GM21576 (cell line): ENCODE results near the gene MBD5.

Source experiments
- ATAC-seq: cut with Tn5 transposase; IDR thresholded peaks from one replicate; pipeline ENCODE4 v1.9.1; 2021; ENCODE audit warnings: mild to moderate bottlenecking, moderate library complexity; ENCODE audit not compliant: unreplicated experiment

Gene MBD5

DNA sequence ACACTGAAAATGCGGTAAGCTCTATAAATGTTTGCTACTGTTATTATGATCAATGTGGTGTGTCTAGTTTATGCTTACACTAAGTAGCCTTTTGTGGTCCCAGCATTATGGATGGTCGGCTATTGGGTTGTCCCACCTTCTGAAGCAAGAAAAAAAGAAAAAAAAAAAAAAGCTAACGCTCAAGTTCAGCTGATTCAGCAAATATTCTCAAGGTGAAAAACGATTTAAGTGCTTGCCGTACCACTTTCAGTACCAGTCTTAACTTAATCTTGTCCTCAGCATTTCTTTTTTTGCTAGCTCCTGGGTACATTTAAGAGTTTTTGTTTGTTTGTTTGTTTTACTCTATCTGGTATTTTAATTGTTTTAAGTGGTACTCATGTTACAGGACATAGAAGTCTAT is 87.5 kb downstream of the MBD5 start:
- ATAC-seq: no peak

DNA sequence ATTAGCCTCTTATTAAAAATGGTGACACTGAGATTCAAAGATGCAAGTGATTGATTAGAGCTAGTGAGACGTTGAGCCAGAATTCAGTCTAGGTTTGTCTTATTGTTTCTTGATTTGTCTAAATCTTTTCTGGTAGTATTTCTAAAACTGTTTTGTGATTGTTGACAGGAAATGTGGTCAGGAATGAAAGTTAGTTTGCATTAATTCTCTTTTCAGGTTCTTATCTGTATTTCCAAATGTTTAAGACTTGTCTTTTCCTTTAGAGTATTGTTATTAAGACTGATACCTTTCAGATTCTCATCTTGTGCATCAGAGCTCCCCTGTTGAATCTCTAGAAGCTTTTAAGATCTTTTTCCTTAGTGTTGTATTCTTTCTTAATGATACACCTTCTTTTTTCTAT is 89.3 kb downstream of the MBD5 start:
- ATAC-seq: peak; percentile 82

DNA sequence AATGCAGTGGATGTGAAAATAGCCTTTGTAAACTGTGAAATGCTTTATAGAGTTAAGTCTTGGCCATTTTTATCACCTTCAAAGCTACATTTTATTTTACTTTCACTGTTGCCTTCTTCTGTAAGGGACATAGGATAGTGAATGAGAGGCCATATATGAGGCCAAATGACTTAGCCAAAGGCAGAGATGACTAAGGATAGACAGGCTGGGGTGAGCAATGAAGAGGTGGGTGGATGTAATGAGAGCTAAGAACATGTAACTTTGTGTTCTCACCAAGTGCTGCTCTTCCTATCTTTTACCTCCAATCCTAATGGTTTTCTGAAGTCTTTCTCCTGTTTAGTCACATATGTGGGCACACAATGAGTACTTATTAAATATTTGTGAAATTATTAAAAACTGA is 101.9 kb downstream of the MBD5 start:
- no peak for ATAC-seq

DNA sequence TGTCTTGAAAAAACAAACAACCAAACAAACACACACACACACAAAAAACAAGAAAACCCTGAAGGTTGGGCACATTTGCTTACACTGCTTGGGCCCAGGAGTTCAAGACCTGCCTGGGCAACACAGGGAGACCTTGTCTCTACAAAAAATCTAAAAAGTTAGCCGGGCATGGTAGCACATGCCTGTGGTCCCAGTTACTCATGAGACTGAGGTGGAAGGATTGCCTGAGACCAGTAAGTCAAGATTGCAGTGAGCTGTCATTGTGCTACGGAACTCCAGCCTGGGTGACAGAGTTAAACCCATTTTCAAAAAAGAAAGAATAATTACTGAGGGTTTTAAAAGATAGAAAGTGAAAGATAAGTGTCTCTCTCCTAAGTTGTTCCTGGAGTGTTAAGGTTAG is 103.4 kb downstream of the MBD5 start:
- no peak for ATAC-seq

DNA sequence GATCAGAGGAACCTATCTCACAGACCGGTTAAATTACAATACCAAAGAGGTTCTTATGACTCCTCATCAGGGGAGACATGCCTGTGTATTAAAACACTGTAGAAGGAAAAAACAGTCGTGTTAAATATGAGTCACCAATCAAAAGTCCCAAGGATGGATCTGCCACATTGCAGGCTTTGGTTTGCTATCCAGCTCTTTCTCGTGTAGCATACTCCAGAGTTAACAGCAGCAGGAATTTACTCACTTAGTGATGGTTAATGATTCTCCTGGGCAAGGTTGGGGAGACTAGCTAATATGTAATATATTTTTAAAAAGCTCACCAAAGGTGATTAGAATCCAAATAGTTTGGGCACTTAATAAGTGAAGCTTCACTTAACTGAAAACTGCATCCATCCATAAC is 109.7 kb downstream of the MBD5 start:
- no peak for ATAC-seq

DNA sequence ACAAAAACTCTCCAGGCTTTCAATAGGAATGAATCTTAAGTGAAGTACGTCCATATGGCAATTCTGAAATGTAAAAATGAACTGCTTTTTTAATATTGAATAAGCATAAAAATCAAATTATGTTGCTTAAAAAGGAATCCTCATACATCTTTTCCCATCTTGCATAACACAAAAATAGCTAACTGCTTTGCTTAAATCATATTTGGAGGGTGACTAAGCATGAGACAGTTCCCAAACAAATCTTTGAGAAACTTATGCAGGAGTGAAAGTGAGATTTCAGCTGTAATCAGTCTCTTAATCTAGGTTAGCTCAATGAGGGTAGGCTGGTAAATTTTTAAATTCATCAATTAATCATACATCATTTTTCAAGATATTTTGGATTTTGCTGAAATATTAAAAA is 111.5 kb downstream of the MBD5 start:
- ATAC-seq: no peak

DNA sequence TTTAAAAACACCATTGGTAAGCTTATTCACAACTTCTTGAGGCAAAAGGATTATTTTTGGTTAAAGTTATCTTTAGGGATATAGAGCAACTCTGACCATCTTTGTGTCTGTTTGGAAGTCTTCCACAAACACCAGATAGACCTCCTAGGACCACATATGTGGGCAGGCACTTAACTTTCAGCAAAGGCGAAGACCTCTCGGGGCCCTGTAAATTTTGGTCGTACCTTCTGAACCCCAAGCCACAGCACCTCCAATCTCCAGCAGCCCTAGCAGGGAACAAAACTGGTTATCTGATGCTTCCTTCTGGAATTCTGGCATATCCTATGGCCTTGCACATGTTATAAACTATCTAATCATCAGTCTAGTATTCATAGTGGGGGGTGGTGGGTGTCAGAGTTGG is 114.8 kb downstream of the MBD5 start:
- no peak for ATAC-seq

DNA sequence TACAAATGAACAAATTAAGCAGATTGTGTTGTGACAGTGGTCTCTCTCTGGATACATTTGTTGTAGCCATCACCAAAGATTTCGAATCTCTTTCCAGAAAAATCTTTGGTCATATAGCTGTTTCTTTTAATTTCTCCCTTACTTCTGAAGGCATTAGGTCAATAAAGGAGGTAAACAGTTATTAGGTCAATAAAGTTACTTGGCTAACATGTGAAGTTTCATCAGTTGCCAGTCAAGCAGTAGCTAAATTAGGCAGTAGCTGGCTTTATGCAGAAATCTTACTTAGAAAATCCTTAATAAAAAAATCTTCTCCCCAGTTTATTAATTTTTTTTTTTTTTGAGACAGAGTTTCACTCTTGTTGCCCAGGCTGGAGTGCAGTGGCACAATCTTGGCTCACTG is 115.5 kb downstream of the MBD5 start:
- ATAC-seq: no peak

DNA sequence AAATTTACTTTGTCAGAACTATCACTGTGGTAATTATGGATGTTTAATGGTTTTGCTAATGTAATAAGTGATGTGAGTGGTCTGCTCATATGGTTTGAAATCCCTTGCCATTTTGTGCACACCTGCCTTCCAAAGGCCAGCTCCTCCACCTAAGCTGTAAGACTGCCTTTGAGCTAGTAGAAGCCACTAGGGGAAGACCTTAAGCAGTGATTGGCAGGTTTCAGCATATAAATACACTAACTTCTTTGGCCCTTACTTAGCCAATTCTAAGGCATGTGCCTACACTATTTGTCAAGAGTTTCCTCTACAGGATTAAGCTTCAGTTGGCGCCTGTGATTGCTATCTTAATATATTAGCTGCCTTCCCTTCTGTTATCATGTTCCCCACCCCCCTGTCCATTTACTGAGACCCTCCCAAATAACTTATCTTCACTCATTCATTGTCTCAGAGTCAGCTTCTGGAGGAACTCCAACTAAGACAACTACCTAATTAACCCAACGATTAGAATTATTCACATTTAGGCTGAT is 141.1 kb downstream of the MBD5 start:
- ATAC-seq: no peak

DNA sequence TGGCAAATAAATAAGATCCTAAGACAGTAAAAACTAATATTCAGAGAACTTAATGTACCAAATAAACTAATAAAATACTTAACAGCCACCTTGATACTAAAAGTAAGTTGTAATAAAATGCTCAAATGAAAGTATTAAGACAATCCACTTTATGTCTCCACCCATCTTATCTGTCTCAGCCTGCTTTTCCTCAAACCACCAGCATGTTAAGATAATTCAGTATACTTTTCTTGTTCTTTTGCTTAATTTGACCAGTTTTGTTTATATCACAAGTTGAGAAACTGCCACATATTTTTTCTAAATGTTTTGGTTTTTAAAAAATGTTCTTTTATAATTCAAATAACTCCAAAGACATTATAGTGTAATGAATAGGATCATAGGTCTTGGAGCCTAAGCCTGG is 142.0 kb downstream of the MBD5 start:
- no peak for ATAC-seq

DNA sequence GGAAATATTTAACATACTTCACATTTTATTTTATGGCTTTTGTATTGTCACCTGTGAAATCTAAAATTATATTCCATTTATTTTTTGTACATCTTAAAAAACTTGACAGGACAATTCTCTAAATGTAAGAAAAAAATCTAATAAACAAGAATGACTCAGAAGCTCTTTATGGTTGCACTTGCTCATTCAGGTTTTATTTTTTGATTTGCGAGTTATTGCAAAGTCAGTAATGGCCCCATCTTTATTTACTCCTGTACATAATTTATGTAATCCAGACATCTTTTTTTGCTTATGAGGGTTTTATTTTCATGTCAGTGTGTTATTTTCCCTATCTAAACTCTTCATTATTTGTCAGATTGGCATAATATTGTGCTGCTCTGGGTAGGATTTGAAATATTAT is 145.1 kb downstream of the MBD5 start:
- ATAC-seq: no peak

DNA sequence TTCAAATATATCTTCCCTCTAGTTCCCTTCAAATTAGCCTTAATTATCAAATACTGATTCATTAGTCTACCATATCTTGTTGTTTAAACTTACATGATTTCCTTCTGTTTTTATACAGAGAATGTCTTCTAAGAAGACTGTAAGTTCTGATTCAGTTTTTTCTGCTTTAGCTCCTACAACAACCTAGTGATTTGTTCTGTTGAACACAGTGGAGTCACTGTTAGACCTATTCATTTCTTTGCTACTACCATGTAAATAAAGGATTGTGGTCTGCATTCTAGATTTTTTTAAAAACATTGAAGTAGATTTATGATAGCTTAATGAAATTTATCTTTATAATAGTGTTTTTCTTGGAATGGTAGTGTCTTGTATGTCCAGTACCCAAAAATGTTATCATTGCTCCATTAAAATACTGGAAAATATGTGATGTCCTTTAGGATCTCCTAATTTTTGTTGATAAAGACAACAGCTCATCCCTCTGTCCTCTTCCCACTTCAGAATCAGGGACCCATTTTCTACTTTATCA is 146.4 kb downstream of the MBD5 start:
- no peak for ATAC-seq

DNA sequence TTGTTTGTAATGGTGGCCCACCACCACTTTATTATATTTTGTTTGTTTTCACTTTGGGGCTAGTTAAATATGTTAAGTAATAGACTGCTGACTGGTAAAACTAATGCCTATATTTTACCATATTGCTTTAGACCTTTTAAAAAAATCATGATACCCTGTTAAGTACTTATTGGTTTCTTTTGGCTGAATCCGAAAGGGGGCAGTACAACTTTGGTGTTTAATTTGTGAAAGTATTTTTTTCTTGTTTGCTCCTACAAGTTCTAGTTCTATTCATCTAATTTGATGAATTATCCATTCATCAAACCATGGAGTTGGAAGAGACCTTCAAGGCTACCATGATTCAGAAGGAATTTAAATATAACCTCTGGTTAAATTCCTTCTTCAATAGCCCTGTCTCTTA is 147.0 kb downstream of the MBD5 start:
- ATAC-seq: no peak

DNA sequence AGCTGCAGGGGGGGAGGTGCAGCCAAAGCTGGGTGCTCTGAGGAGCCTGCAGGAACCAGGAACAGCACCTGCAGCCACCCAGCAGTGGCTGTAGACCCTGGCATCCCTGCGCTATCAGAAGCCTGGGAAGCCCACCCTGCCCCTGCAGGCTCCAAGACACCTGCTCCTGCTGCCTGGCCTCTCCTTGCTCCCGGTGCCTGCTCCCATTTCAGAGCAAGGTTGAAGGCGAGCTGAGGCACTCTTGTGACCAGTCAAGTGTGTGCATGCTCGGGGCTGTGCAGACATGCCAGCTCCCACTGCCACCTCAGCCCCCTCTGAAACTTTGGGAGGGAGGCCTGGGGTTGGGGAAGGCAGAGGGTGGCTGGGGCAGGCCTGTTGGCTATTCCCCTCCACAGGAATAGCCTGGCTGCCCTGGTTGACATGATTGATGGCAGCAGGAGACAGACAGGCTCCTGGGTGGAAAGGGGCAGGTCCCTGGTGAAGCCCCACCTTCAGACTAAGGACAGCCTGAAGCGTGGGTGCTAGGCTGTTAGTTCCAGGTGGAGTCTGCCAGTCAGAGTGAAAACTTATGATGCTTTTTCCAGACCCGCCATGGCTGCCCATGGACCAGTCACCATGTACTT is 151.4 kb downstream of the MBD5 start:
- ATAC-seq: no peak

DNA sequence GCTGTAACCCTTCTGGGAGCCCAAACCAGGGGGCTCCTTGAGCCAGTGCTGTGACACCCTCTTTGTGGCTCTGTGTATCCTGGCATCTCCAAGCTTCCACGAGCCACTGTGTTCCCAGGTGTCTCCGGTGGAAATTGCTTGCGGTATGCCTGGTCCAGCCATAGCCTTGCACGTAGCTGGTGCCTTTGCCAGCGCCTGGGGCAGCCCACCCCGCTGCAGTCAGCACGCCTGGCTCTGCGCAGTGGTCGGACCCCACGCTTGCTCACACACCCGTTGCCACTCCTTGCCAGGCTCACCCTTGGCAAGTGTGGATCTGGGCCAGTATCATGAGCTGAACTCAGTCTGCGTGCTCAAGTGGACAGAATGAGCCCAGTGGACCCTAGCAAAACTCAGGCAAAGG is 152.3 kb downstream of the MBD5 start:
- no peak for ATAC-seq

DNA sequence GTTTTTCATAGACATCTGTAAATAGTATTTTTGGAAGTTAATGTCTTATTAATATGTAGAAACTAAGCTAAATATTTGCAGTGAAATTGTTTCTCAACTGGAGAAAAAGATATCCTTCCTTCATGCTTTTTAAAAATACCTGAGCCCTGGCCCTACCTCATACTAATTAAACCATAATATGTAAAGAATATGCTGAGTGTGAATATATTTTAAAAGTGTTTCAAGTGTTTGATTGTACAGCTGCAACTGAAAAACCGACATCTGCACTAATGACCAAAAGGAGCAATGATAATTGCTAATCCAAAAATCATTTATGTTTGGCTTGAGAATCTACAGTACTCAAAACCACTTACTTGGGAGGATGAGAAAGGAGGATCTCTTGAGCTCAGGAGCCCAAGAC is 156.7 kb downstream of the MBD5 start:
- no peak for ATAC-seq

DNA sequence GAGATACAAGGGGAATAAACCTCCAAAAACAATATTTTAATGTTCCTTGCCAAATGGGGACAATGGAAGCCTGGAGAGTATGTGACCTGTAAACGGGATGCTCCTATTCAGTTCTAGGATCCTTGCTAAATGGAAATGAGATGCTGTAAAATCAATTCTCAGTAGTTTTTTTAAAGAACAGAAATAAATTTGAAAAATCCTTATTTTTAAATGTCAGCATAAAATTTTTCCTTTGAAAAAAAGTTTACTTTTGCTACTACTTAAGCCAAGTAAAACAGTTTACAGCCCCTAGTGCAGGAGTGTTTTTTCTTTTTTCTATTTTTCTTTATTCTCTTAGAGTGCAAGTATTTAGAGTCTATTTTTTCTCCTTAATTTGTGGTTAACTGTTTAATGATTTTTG is 158.8 kb downstream of the MBD5 start:
- ATAC-seq: no peak

DNA sequence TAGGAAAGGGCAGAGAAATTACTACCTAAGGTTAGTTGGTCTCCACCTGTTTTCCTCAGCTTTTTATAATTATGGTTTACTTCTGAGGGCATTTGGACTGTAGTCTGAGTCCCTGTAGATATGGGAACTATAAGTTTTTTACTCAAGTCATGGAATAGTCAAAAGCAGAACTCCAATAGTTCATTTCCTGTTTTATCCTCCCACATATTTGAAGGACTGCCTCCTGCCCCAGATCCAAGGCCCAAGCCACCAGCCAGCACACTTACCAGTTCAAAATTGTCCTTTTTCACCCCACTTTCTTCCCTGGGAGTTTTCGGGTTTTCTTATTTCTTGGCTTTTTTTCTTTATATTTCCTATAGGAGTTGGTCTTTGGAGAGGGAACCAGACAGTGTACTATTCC is 164.1 kb downstream of the MBD5 start:
- ATAC-seq: no peak

DNA sequence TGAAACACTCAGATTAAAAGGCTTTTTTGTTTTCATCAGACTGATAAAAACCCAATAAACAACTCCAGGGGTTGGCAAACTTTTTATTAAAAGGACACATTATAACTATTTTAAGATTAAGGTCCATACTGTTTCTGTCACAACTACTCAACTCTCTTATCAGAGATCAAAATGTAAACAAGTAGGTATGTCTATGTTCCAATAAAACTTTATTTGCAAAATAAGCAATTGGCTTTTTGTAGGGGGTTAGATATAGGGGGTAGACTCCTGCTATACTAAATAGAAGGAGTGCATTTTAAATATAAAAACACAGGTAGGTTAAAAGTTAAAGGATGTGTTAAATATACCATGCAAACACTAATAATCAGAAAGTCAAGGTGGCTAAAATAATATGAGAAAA is 174.0 kb downstream of the MBD5 start:
- ATAC-seq: no peak

DNA sequence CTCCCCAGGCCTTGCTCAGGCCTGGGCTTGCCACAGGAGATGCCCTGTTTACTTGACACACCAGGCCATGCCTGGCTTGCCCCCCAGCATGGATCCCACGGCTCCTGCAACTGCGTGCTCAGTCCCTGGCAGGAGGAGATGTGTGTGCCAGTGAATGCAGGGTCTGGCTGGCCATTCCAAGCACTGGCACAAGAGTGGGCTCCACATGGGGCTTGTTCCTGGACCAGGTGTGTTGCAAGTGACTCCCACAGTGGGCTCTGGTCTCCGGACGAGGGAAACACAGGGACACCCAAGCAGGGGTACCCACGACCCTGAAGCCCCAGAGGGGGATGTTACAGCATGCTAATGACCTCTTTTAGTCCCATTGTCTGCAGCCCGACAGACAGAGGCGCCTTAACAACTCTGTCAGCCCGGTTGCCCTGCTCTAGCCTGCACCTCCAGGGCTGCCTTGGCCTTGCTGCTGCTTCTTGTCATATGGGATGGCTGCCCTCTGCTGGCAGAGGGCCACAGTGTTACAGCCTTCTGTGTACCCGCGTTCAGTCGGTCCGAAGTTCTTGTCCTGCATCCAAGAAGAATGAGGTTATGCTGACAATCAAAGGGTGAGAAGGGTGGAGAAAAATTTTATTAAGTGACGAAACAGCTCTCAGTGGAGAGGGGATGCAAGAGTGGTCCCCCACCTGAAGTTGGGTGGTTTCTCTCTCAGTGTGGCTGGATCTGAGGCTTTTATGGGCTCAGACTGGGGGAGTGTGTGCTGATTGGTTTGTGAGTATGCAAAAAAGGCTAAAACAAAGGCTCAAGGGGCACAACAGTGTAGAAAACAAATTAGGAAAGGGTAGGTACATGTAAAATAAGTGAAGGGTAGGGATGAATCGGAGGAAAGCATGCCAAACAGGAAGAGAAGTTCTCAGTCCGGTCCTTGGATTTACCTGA is 180.4 kb downstream of the MBD5 start:
- no peak for ATAC-seq

DNA sequence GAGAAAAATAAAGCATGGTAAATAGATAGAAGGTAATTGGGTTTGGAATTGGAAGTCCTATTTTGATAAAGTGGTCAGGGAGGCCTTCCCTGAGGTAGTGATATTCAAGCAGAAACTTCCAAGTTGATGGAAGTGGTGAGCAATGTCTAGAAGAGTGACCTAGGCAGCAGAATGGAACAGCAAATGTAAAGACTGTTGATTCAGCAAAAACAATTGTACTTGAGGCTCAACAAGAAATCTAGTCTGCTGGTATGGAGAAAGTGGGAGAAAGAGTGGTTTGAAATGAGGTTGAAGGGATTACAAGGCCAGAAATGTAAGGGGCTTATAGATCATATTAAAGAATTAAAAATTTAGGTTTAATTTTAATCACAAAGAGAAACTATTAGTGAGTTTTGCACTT is 181.3 kb downstream of the MBD5 start:
- no peak for ATAC-seq

DNA sequence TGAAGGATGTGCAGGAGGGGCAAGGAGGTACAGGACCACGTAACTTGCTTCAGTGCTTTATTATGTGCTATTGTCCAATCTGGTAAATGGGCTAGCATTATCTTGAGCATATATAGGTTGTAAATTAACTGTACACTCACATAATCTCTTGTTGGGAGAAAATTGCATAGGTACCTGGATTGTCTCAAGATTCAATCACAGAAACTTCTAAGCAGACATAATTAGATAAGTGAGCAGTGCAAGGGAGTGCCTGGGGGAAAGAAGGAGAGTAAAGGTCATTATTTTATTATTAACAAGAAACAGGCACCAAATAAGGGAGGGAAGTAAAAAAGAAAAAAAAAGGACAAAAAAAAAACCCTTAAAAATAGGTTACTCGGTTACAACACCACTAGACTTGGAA is 186.2 kb downstream of the MBD5 start:
- ATAC-seq: no peak
